ENCODE data around the gene COL4A2.
"Not testable (repeated sequence)": the region's sequence is repeated elsewhere in the genome, so short reads cannot be mapped to it uniquely, and the experiment has no call there.

Gene COL4A2

DNA sequence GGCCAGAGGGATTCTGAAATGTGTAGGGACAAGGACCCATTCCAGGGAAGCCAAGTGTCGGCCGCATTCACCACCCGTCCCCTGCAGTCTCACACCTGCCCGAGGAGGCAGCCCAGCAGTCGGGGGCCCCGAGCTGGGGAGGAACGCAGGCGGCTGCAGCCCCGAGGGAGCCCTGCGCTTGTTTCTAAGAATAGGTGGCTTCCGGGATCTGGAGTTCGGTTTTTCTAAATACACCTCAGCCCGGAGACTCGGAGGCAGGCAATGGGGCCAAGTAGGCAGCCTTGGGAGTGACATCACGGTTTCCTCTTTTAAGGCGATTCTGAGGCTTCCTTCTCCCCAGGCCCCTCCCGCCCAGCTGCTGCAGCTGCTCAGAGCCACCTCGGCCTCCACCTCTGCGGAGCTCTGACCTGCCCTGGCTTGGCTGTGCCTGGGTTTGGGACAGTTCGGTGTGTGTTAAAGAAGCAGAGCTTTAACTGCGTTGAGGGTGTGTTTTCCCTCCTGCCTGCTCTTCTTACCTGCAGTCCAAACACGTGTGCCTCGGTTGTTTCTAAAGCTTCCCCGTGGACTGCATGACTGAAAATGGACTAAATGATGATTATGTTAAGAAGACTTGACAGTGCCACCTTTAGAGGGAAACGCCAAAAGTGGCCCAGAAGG, 80.5 kb downstream of the COL4A2 start:
- no peak for DNase-seq

DNA sequence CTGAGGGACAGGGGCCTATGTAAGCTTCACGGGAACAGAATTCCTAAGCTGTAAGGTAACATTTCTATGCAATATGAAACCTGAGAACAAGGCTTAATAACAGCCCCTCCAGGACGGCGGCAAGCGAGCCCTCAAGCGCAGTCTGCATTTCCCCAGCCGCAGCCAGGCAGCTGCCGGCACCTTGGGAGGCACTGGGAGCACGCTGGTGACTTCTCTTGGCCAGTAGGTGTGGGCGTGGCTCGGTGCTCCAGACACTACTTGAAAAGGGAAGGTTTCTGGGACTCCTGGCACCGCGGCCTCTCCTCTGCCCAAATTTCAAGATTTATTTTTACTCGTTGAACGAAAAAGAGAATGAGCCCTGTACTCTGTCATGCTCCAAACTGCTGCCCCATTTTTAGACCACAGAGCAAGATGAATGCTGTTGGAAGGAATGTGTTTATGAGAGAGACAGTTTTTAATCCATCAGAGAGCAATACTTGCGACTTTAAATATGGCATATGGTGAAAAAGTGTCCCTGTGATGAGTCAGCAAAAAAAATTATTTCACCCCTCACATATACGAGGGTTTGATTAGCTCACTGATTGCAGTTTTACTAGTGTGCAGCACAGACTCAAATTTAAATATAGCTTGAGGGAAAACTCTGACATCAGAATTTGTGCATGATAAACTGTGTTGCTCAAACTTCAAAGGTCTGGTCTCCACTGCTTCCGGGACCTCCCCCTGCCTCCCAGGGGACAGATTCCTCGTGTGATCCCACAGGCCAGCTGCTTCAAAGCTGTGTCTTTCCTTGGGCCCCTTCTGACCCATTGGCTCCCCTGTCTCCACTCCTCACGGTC, 81.2 kb downstream of the COL4A2 start:
- no peak for DNase-seq

DNA sequence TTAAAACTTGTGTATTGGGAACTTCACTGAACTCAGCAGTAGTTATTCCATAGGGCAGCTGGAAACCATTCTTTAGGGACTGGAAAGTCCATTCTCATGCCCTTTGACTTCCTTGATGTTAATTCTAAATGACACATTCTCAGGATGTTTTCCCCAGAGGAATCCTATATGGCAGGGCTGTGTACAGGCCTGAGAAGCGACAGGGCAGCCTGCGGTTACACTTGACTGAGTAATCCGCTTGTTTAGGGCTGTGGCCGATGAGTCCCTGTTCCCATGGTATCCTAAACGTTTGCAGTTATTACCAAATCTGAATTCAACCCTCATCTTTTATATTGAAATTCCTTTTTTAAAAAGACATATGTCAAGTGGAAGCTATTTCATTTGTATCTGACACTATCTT, 83.5 kb downstream of the COL4A2 start:
- no peak for DNase-seq

DNA sequence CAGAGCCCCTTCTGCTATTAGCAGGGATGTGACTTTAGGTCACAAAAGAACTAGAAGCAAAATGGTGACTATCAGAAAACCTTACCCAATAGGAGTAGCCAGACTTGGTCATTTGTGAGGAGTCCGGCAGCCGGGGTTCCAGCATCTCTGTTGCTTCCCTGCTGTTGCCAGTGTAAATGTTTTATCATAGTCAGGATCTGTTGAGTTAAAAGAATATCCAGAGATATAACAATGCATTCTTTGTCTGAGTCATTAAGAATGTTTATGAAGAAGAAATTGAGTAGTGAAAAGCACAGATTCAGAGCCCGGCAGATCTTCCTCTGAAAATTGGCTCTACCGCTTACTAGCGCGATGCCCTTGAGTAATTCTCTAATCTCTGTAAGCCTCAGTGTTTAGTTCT, 84.2 kb downstream of the COL4A2 start:
- no peak for DNase-seq

DNA sequence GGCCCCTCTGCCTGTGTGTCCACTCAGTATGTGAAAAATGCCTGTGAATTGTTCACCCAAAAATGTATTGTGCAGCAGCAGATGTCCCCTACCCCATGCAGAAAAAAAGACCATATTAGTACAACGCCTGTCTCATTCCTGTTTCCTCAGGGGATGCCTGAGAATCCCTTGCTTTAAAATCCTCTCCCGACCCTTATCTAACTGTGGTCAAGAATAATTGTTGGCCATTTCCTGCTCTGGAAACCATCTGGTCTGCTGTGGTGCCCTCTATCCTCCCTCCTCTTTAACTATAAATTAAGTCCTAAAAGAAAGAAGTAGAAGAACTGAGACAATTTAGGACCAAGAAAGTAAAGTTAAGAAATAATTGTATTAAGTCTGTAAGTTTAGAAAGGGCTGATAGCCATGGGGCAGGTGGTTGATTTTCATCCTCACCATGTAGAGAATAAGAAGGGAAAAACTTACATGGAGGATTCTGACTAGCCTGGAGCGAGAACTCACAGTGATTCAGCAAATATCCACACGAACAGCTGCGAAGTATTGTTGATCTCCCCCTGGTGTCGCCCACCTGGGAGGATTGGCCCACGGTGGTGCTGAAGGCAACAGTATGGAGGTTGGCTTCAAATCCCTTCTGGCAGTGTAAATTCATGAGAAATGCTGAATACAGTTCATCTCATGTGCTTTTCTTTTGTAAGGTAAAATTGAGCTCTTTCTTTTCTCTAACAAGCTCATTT, 85.6 kb downstream of the COL4A2 start:
- DNase-seq = no peak

DNA sequence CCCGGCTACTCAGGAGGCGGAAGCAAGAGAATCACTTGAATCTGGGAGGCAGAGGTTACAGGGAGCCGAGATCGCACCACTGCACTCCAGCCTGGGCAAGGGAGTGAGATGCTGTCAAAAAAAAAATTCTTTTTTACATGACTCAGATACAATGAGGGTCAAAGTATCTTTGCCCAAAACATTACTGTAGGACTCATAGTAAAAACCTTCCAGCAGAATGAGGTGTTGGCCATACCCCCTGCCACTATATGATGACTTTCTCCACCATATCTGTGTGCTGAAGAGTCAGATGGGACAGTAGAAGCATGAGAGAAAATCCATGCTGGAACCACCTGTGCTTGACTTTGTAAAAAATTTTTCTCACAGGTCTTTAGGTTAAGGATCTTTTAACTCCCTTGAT, 86.7 kb downstream of the COL4A2 start:
- DNase-seq = no peak

DNA sequence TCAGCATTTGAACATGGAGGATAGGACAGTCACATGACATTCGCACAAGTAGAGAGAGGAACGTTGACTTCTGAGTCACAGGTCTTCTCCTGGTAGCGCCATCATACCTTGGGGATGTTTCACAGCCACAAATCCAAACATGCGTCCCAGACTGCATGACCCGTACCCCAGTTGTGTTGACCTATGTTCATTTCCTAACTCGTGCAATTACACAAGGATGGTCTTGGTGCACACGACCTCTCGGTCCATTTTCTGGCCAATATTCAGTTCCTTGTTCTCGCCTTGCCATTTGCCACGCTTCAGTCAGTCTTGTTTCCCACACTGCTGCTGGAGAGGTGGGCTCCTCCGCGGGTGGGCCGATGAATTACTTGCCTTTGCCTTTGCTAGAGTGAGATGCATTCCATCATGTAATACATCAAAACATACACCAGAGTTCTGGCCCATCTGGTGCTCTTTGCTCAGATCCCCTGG, 87.3 kb downstream of the COL4A2 start:
- DNase-seq = no peak

DNA sequence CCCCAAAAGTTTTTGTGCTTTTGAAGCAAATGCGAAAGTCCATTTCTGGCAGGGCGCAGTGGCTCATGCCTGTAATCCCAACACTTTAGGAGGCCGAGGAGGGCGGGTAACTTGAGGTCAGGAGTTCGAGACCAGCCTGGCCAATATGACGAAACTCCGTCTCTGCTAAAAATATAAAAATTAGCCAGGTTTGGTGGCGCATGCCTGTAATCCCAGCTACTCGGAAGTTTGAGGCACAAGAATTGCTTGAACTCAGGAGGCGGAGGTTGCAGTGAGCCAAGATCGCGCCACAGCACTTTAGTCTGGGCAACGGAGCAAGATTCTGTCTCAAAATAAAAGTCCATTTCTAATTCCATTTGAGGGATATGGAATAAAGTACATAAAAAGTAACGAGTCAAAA, 88.5 kb downstream of the COL4A2 start:
- DNase-seq = not testable (repeated sequence)

DNA sequence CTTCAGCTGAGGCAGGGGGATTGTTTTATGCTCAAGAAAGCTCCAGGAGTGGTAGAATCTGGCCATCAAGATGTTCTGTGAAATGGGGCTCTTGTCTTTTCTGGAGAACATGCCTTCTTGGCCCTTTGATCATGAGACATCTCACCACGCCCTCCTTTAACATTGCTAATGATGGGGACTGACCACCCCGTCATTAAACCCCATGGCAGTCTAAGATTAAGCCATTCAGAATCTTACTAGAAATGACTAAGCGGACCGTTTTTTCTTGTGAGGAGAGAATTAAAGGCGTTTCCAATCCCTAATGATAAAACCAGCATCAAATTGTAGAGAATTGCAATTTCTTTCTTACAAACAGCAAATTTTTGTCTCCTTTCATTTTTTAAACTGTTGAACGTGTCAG, 89.4 kb downstream of the COL4A2 start:
- DNase-seq = no peak

DNA sequence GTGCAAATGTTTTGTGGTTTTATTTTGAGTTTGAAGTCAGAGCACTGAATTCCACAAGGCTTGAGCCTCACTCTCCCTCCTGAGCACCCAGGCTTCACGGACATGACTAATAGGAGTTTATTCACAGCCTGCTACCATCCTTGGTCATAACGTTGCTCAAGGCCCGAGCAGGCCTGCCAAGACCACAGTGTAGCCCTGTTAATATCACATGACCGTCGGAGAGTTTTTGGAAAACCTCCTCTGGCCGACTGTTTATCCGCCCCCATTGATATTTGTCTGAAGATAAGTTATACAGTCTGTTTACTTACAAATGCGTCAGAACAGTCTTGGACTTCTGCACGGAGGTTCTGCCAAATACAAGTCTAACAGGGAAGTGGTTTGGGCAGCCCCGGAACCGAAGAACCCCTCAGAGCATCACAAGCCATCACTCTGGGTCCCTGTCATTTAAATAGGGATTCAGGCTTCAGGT, 89.9 kb downstream of the COL4A2 start:
- no peak for DNase-seq

DNA sequence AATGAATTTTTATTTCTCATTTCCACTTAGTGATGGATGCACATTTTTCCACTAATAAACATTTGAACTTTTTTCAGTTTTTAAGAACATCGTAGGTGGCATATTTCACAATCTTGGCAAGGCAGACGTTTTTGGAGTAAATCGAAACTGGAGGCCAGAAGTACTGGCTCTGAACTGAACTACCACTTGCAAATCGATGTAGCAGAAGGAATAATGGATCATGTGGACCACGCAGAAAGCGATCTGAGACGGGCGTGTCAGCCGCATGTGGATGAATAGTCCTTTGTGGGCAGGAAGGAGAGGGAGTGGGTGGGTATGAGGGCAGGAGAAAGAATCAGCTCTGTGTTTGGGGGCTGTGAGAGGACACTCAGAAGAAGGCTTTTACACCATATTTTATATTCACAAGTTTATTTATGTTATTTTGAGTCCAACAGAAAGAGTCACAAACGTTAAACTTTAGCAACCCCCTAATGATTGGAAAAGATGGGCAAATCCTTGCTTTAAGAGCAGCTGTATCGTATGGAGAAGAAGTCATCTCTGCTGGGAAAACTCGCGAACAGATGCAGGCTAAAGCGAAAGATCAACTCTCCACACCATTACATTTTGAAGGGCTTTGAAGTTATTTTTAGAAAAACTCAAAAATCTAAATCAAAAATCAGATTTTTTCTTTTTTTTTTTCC, 90.5 kb downstream of the COL4A2 start:
- no peak for DNase-seq

DNA sequence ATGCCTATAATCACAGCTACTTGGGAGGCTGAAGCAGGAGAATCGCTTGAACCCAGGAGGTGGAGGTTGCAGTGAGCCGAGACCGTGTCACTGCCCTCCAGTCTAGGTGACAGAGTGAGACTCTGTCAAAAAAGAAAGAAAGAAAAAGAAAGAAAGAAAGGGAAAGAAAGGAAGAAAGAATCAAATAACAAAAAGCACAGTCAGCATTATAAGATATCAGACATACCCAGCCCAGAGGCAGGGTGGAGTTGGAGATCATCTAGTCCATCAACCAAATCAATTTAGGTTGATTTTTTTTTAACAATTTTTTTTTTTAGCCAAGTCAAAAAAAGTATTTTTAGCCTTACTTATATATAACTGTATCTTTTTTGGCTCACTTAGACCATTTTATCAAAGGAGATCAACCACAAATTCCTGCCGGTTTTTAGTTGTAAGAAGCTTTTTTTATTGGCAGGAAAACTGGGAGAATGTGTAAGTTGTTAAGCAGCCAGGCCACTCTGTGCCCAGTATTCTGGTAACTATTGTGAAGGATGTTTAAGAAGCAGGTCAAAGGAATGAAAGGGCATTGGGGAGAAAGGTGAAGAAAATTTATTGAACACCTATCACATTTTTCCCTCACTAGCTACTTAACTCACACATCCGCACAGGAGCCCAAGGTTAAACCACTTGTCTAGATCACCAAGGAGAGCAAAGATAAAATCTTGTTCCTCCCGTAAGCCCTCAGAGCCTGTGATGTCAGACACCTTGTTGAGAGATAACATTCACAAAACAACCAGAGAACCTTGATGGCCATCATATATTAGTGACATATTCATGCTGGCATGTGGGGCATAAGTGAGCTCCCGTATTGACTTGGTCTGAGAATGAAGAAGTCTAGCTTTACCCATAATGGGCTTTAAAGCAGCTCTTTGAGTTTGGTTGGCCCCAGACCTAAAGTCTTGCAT, 91.8 kb downstream of the COL4A2 start:
- no peak for DNase-seq

DNA sequence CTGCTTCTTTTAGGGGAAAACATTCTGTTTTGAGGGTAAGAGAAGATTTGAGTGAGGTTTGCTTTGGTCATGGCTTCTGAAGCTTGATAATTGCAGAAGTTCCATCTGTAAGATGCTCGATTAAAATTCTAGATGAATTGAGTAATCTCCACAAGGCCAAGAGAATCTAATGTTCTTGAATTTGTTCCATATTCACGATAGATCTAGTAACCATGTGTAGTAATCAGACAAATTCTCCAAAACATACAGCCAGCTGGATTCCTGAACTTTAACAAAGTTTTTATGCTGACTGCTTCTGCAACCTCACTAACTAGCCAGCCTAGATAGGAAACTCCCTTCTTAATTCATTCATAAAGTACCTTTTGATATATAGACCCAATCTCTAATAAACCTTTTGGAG, 92.7 kb downstream of the COL4A2 start:
- no peak for DNase-seq

DNA sequence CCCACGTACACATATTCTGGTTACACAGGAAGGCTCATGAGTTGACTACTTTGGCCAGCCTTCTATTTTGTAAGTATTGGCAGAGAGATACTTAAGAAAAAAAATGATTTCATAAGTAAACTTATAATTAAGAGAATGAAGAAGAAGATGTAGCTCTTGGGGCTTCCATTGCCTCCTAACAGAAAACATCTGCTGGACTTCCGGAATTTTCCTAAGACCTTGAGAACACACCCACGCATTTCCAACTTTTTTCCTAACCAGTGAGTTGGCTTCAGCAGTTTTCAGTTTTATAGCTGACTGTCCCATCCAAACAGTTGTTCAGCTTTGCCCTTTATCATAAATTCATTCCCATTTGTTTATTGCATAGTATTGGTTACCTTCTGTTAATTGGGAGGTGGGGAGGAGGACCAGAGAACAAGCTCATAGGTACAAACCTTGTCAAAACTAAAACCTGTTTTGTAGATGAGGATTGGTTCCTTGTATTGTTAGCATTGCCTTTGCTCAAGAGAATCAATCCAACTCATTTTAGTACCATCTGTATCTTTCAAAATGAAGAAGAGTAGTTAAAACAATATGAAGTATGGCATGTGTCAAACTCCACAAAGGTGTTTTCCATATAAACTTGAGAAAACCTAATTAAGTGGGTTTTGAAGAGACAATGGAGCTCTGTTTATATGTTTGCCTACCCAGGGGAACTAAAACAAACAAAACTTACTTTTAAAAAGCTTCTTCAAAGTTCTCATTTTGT, 93.9 kb downstream of the COL4A2 start:
- no peak for DNase-seq

DNA sequence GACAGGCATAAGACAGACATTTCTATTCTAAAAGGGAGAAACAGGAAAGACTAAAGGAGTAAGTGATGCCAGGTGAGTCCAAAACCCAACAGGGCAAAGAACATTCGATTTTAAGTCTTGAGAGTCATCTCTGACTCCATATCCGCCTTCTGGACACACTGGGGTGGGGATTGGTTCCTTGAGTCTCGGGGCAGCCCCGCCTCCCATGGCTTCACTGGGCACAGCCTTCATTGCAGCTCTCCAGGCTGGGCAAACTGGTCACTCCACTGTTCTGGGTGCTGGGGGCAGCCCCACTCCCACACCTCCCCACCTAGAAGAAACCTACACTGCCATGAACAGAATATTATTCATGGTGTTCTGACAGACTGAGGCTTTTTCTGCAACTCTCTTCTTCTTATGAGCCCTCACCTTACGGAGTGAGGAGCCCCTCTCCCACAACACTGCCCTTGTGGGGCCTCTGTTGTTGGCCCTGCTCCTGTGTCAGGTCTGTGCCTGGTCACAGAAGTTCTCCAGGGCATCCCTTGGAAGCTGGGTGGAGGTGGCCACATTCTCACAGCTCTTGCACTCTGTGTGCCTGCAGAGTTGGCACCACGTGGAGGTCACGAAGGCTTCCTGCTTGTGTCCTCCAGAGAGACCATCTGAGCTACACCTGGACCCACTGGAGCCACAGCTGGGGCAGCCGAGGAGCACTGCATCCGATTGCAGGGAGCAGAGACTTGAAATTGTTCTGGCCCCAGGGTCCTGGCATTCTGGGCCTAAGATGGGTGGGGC, 95.4 kb downstream of the COL4A2 start:
- DNase-seq = no peak

DNA sequence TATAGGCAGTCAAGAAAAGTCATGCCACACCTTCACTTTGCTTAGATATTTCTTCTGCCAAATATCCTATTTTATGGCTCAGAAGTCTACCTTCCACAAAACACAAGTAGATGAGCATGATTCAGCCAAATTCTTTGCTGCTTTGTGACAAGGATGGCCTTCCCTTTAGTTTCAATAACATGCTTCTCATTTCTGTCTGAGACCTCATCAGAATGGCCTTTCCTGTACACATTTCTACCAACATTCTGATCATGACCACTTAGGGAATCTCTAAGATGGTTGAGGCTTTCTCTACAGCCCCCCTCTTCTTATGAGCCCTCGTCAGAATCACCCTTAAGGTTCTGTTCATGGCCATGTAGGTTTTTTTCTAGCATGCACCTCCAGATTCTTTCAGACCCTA, 96.2 kb downstream of the COL4A2 start:
- DNase-seq = no peak

DNA sequence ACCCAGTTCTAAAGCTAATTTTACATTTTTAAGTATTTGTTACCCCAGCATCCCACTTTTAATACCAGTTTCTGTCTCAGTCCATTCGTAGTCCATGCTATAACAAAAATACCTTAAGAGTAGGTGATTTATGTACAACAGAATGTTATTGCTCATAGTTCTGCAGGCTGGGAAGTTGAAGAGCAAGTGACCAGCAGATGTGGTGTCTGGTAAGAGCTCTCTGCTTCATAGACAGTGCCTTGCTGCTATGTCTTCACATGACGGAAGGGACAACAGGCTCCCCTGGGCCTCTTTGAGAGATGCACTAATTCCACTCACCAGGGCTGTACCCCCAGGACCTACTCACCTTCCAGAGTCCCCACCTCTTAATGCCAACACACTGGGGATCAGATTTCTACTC, 96.6 kb downstream of the COL4A2 start:
- no peak for DNase-seq

DNA sequence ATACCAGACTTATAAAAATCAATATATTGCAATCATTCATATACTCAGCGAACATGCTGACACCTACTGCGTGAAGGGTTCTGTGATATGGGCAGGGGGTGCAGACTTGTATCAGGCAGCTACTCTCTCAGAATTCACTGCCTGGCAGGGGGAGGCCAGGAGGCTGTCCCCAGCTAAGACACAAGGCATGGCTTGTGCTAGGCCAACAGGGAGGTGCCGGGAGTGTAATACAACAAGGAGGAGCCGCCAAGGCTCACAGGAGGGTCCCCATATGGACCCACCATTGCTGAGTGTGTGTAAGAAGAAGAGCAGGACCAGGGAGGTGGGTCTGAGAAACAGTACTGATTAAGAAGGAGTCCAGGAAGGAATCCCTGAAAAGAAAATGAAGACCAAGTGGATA, 97.2 kb downstream of the COL4A2 start:
- DNase-seq = no peak

DNA sequence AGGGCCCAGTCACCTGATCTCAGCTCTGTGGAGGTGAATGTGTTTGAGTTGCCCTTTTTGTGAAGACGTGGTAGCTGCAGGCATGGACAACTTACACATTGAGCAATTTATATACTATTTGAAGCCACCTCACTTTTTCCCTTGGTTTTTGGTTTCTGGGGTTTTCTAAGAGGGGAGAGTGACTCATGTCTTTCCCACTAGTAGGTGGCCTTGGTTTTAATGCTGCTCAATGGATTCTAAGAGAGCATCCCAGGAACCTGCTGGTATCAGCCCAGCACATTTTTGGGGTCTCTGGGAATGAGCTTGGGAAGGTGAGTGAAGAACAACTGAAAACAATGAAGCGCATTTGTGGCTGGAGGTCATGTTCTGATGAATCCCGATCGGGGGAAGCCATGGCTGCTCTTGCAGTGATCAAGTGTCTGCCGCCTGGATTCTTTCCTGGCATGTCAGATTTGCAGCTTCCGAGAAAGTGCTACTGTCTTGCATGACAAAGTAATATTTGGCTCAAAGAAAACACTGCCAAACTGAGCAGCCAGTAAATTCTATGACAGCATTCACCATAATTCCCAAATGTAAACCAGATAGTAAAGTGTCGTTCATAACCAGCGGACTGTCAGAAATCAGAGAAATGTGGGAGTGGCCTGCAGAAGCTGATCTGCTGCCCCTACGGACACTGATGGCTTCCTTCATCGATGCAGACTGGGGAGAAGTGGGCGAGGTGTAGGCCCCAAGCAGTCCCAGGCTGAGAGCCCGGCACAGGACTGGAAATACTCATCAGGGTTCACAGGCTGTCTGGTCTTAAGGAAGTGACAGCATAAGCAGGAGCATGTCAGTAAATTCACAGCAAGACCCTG, 98.7 kb downstream of the COL4A2 start:
- no peak for DNase-seq
